SH-SY5Y (cell line): ENCODE measurements around the gene UFD1.

Source experiments
- GATA2 ChIP-seq: IDR thresholded peaks from 2 replicates; pipeline ENCODE4 v1.6.1; 2011; ENCODE audit warnings: mild to moderate bottlenecking, low read depth, low read length
- GATA3 ChIP-seq: IDR thresholded peaks from 2 replicates; pipeline ENCODE4 v1.6.1; 2011; ENCODE audit warnings: low read depth, mild to moderate bottlenecking, low read length, moderate library complexity

GRCh38 chr22:19478901-19479354 lies at the start of gene UFD1:
- TF ChIP-seq GATA3: no peak
- no peak for TF ChIP-seq GATA2
